SK-N-SH (cell line): ENCODE results near the gene B4GALNT3. TPM values are rescaled to one million over a fixed set of nuclear protein-coding genes. Genes with fewer than 3 reads are reported as not detected.

Experiments
- CTCF ChIA-PET: fragments of 300-600, 350-600 bp; formaldehyde crosslinking; extraction: SDS; loops from one replicate; lab custom pipeline; 2021; lab: Yijun Ruan, JAX
- POLR2A ChIA-PET: fragments of 350-600 bp; sonication (Branson Sonifier 250); formaldehyde crosslinking; extraction: SDS; loops from one replicate; lab custom pipeline; 2020; ENCODE audit warnings: antibody characterized with exemption, inconsistent platforms; lab: Yijun Ruan, JAX
- DNase-seq: peaks from one replicate; pipeline ENCODE4 v3.0.0; 2012
- H2AFZ ChIP-seq: fragments of 200-600 bp; sonication (generic); 2 replicates; pipeline ENCODE4 v1.8.1; 2016; ENCODE audit warnings: antibody characterized with exemption, mild to moderate bottlenecking, low read depth
- H3F3A ChIP-seq: fragments of 200-600 bp; sonication (generic); replicated peaks from 2 replicates; pipeline ENCODE3; 2016; ENCODE audit warnings: antibody characterized with exemption, mild to moderate bottlenecking; ENCODE audit not compliant: insufficient read depth
- H3K27ac ChIP-seq, 2 experiments: fragments of 200-500 bp in 1 of 2; fragments of 200-600 bp in 1 of 2; sonication (Bioruptor generic) in 1 of 2; sonication (generic), shearing (Covaris generic) in 1 of 2; 2 replicates each; pipeline versions ENCODE4 v1.5.1 to v1.6.1; 2014 to 2016; ENCODE audit warnings: low read depth in 2 of 2, inconsistent platforms in 1 of 2, low read length in 1 of 2, mild to moderate bottlenecking in 1 of 2, mixed read lengths in 1 of 2
- H3K27me3 ChIP-seq: fragments of 200-600 bp; sonication (generic), shearing (Covaris generic); 2 replicates; pipeline ENCODE4 v1.6.1; 2016; ENCODE audit warnings: mixed run types; ENCODE audit not compliant: insufficient read depth
- H3K36me3 ChIP-seq, 2 experiments: fragments of 200-500 bp in 1 of 2; fragments of 200-600 bp in 1 of 2; sonication (Bioruptor generic) in 1 of 2; sonication (generic) in 1 of 2; replicated peaks in 1 of 2; 2 replicates each; pipeline versions ENCODE3 to v1.5.1; 2014 to 2016; ENCODE audit warnings: low read length in 1 of 2, mild to moderate bottlenecking in 1 of 2; ENCODE audit not compliant: insufficient read depth in 2 of 2, control insufficient read depth in 1 of 2
- H3K4me1 ChIP-seq, 2 experiments: fragments of 200-500 bp in 1 of 2; fragments of 200-600 bp in 1 of 2; sonication (Bioruptor generic) in 1 of 2; sonication (generic), shearing (Covaris generic) in 1 of 2; 2 replicates each; pipeline versions ENCODE4 v1.5.1 to v1.6.1; 2014 to 2016; ENCODE audit warnings: low read depth in 1 of 2, low read length in 1 of 2, mixed run types in 1 of 2; ENCODE audit not compliant: insufficient read depth in 2 of 2, control insufficient read depth in 1 of 2
- H3K4me2 ChIP-seq: fragments of 200-600 bp; sonication (generic), shearing (Covaris generic); 2 replicates; pipeline ENCODE4 v1.6.1; 2017; ENCODE audit warnings: mixed run types
- H3K4me3 ChIP-seq, 2 experiments: fragments of 200-500 bp in 1 of 2; fragments of 200-600 bp in 1 of 2; sonication (Bioruptor generic) in 1 of 2; sonication (generic), shearing (Covaris generic) in 1 of 2; 2 replicates each; pipeline versions ENCODE4 v1.5.1 to v1.8.1; 2014 to 2016; ENCODE audit warnings: low read depth in 2 of 2, inconsistent platforms in 1 of 2, low read length in 1 of 2, mild to moderate bottlenecking in 1 of 2, mixed read lengths in 1 of 2, moderate library complexity in 1 of 2
- H3K79me2 ChIP-seq: fragments of 200-600 bp; sonication (generic); 2 replicates; pipeline ENCODE4 v1.8.1; 2017; ENCODE audit warnings: mild to moderate bottlenecking; ENCODE audit not compliant: insufficient read depth
- H3K9ac ChIP-seq: fragments of 200-600 bp; sonication (generic); 2 replicates; pipeline ENCODE4 v1.6.1; 2017; ENCODE audit warnings: mixed run types
- H3K9me2 ChIP-seq: fragments of 200-600 bp; sonication (generic); 2 replicates; pipeline ENCODE4 v1.6.1; 2017; ENCODE audit warnings: mixed run types
- H3K9me3 ChIP-seq: fragments of 200-600 bp; sonication (generic); 2 replicates; pipeline ENCODE4 v1.6.1; 2017; ENCODE audit warnings: mixed run types, mild to moderate bottlenecking, moderate library complexity
- H4K20me1 ChIP-seq: fragments of 200-600 bp; sonication (generic); 2 replicates; pipeline ENCODE4 v1.6.1; 2017; ENCODE audit warnings: mild to moderate bottlenecking, mixed run types; ENCODE audit not compliant: insufficient read depth
- CHD2 ChIP-seq: fragments of 150-350 bp; IDR thresholded peaks from 2 replicates; pipeline ENCODE4 v1.6.1; 2018; ENCODE audit warnings: low read length; ENCODE audit not compliant: partially characterized antibody
- ELF1 ChIP-seq: IDR thresholded peaks from 2 replicates; pipeline ENCODE4 v1.4.0; 2012
- EZH2phosphoT487 ChIP-seq: fragments of 200-600 bp; sonication (generic); IDR thresholded peaks from 2 replicates; pipeline ENCODE4 v1.6.1; 2017; ENCODE audit warnings: low read depth, mixed run types, mild to moderate bottlenecking, antibody characterized with exemption, moderate library complexity, borderline replicate concordance
- FOSL2 ChIP-seq: IDR thresholded peaks from 2 replicates; pipeline ENCODE4 v1.4.0; 2012; ENCODE audit warnings: low read depth, mild to moderate bottlenecking, moderate library complexity, borderline replicate concordance
- FOXM1 ChIP-seq: IDR thresholded peaks from 2 replicates; pipeline ENCODE4 v1.4.0; 2012; ENCODE audit warnings: low read depth, mild to moderate bottlenecking
- GATA2 ChIP-seq: sonication (generic); formaldehyde crosslinking; IDR thresholded peaks from 2 replicates; pipeline ENCODE4 v1.5.0; 2020; ENCODE audit warnings: mild to moderate bottlenecking, missing genetic modification reagents
- JUND ChIP-seq: IDR thresholded peaks from 2 replicates; pipeline ENCODE4 v1.4.0; 2012
- MEF2A ChIP-seq: IDR thresholded peaks from 2 replicates; pipeline ENCODE4 v1.4.0; 2012; ENCODE audit warnings: low read depth, borderline replicate concordance
- NFIC ChIP-seq: IDR thresholded peaks from 2 replicates; pipeline ENCODE4 v1.4.0; 2012; ENCODE audit warnings: borderline replicate concordance
- POLR2AphosphoS5 ChIP-seq: IDR thresholded peaks from 2 replicates; pipeline ENCODE4 v1.6.1; 2012; ENCODE audit warnings: low read depth, low read length
- TCF12 ChIP-seq: IDR thresholded peaks from 2 replicates; pipeline ENCODE4 v1.4.0; 2012
- TEAD4 ChIP-seq: IDR thresholded peaks from 2 replicates; pipeline ENCODE4 v1.4.0; 2012; ENCODE audit warnings: mild to moderate bottlenecking, borderline replicate concordance; ENCODE audit not compliant: insufficient read depth
- YY1 ChIP-seq: IDR thresholded peaks from 2 replicates; pipeline ENCODE4 v1.4.0; 2012; ENCODE audit warnings: low read depth, mild to moderate bottlenecking
- WGBS: methylation state at CpG from one replicate; pipeline ENCODE4 v1.1.6; 2017; ENCODE audit warnings: low lambda C conversion rate; 5-methylcytosine and 5-hydroxymethylcytosine counted together
- polyA plus RNA-seq, 3 experiments: library from polyadenylated mRNA; depleted of rRNA; stranded (reverse); fragments of >200 nt; gene quantifications; 2 replicates each; pipeline ENCODE4 v1.2.3, GENCODE V29; 2012
- TF ChIP-seq, protein P1 (sequence below): IDR thresholded peaks from 2 replicates; pipeline ENCODE4; 2012
- TF ChIP-seq, protein P2 (sequence below): IDR thresholded peaks from 2 replicates; pipeline ENCODE4 v1.4.0; 2012; ENCODE audit warnings: low read depth
- TF ChIP-seq, protein P3 (sequence below): fragments of 150-350 bp; IDR thresholded peaks from 2 replicates; pipeline ENCODE4 v1.6.1; 2016; ENCODE audit warnings: mild to moderate bottlenecking, low read depth, low read length
- TF ChIP-seq, protein P4 (sequence below): IDR thresholded peaks from 2 replicates; pipeline ENCODE4 v1.6.1; 2012; ENCODE audit warnings: mild to moderate bottlenecking, low read depth, low read length, moderate library complexity
- TF ChIP-seq, protein P5 (sequence below): IDR thresholded peaks from 2 replicates; pipeline ENCODE4 v1.4.0; 2012; ENCODE audit warnings: low read depth, borderline replicate concordance

B4GALNT3 gene
- polyA plus RNA-seq, 1 of the 3 experiments (the other 2 are of a cell fraction), result 0.53 TPM

DNA sequence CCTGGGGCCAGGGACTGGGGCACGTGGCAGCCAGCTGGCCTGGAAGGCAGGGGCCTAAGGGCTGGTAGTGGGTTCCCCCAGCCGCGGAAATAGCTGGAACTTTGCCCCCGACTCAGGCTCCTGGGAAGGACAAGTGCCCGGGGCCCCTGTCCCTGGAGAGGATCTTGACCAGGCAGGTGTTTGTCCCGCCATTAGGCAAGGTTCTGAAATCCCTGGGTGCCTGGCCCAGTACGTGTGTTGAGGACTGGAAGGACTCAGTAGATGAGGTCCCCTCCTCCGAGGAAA is 94.2 kb downstream of the B4GALNT3 start:
- H3K4me2 ChIP-seq, result no peak overlapping the region
- no peaks in the 10 kb centered on the region for H3K79me2 ChIP-seq
- H3K4me3 ChIP-seq, result no peak overlapping the region
- CTCF ChIA-PET, result interaction anchor here (0.6 to 1.0 kb wide), 3 partner anchors 65 to 226 kb away, joined by 3 to 7 read pairs (median 3); no protein-coding TSS in a partner anchor
- no peaks in the 10 kb centered on the region for H3F3A ChIP-seq
- 54% methylated on average over 2 of the region's 8 CpGs for WGBS
- no peak for DNase-seq
- H3K27me3 ChIP-seq, result no peaks in the 10 kb centered on the region; the same call in 1 of the 2 replicates
- H4K20me1 ChIP-seq, result no peaks in the 10 kb centered on the region
- no peak overlapping the region for H3K9ac ChIP-seq
- no peaks in the 10 kb centered on the region for H3K9me2 ChIP-seq
- no peaks in the 10 kb centered on the region; a peak in 1 of 4 replicates for H3K4me1 ChIP-seq
- POLR2A ChIA-PET, result no interaction called here
- no peaks in the 10 kb centered on the region for H3K36me3 ChIP-seq
- no peak for TF ChIP-seq POLR2AphosphoS5
- TF ChIP-seq GATA2 (CRISPR knock-in tag), result no peak
- TF ChIP-seq, protein P1, sequence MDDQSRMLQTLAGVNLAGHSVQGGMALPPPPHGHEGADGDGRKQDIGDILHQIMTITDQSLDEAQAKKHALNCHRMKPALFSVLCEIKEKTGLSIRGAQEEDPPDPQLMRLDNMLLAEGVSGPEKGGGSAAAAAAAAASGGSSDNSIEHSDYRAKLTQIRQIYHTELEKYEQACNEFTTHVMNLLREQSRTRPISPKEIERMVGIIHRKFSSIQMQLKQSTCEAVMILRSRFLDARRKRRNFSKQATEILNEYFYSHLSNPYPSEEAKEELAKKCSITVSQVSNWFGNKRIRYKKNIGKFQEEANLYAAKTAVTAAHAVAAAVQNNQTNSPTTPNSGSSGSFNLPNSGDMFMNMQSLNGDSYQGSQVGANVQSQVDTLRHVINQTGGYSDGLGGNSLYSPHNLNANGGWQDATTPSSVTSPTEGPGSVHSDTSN, result no peak
- TF ChIP-seq, protein P2, sequence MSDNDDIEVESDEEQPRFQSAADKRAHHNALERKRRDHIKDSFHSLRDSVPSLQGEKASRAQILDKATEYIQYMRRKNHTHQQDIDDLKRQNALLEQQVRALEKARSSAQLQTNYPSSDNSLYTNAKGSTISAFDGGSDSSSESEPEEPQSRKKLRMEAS, result no peak
- no peak for TF ChIP-seq MEF2A
- TF ChIP-seq EZH2phosphoT487, result no peak
- TF ChIP-seq FOXM1, result no peak
- TF ChIP-seq TCF12, result no peak
- no peak for TF ChIP-seq CHD2
- no peak for TF ChIP-seq ELF1
- no peak for TF ChIP-seq YY1
- TF ChIP-seq, protein P3, sequence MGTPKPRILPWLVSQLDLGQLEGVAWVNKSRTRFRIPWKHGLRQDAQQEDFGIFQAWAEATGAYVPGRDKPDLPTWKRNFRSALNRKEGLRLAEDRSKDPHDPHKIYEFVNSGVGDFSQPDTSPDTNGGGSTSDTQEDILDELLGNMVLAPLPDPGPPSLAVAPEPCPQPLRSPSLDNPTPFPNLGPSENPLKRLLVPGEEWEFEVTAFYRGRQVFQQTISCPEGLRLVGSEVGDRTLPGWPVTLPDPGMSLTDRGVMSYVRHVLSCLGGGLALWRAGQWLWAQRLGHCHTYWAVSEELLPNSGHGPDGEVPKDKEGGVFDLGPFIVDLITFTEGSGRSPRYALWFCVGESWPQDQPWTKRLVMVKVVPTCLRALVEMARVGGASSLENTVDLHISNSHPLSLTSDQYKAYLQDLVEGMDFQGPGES, result no peak
- TF ChIP-seq TEAD4, result no peak
- TF ChIP-seq JUND, result no peak
- TF ChIP-seq FOSL2, result no peak
- TF ChIP-seq, protein P4, sequence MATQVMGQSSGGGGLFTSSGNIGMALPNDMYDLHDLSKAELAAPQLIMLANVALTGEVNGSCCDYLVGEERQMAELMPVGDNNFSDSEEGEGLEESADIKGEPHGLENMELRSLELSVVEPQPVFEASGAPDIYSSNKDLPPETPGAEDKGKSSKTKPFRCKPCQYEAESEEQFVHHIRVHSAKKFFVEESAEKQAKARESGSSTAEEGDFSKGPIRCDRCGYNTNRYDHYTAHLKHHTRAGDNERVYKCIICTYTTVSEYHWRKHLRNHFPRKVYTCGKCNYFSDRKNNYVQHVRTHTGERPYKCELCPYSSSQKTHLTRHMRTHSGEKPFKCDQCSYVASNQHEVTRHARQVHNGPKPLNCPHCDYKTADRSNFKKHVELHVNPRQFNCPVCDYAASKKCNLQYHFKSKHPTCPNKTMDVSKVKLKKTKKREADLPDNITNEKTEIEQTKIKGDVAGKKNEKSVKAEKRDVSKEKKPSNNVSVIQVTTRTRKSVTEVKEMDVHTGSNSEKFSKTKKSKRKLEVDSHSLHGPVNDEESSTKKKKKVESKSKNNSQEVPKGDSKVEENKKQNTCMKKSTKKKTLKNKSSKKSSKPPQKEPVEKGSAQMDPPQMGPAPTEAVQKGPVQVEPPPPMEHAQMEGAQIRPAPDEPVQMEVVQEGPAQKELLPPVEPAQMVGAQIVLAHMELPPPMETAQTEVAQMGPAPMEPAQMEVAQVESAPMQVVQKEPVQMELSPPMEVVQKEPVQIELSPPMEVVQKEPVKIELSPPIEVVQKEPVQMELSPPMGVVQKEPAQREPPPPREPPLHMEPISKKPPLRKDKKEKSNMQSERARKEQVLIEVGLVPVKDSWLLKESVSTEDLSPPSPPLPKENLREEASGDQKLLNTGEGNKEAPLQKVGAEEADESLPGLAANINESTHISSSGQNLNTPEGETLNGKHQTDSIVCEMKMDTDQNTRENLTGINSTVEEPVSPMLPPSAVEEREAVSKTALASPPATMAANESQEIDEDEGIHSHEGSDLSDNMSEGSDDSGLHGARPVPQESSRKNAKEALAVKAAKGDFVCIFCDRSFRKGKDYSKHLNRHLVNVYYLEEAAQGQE, result no peak
- TF ChIP-seq, protein P5, sequence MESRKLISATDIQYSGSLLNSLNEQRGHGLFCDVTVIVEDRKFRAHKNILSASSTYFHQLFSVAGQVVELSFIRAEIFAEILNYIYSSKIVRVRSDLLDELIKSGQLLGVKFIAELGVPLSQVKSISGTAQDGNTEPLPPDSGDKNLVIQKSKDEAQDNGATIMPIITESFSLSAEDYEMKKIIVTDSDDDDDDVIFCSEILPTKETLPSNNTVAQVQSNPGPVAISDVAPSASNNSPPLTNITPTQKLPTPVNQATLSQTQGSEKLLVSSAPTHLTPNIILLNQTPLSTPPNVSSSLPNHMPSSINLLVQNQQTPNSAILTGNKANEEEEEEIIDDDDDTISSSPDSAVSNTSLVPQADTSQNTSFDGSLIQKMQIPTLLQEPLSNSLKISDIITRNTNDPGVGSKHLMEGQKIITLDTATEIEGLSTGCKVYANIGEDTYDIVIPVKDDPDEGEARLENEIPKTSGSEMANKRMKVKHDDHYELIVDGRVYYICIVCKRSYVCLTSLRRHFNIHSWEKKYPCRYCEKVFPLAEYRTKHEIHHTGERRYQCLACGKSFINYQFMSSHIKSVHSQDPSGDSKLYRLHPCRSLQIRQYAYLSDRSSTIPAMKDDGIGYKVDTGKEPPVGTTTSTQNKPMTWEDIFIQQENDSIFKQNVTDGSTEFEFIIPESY, result no peak
- TF ChIP-seq NFIC, result no peak
- H2AFZ ChIP-seq, result no peak overlapping the region
- H3K27ac ChIP-seq, result no peak overlapping the region
- no peaks in the 10 kb centered on the region for H3K9me3 ChIP-seq
